GM19193 (cell line): ENCODE results near the gene SYNCRIP.

Experiments used
- POLR2A ChIP-seq: IDR thresholded peaks from 4 replicates; pipeline ENCODE4 v1.6.1; 2011; ENCODE audit not compliant: insufficient read depth, insufficient read length; ENCODE audit errors: extremely low read depth

SYNCRIP gene

DNA sequence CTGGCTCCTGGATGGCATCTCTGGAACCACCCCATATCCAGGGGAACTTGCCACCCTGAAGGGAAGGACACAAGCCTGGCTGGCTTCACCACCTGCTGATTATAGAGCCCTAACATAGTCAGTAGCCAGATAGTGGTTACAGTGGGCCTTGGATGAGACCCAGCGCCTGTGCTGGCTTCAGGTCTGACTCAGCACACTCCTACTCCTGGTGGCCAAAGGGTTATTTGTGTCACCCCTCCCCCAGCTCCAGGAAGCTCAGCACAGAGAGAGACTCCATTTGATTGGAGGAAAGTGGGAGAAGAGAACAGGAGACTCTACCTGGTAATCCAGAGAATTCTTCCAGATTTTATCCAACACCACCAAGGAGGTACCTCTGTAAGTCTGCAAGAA lies 61.8 kb downstream of the SYNCRIP start:
- TF ChIP-seq POLR2A: no peak

GRCh38 chr6:85580118-85580877 lies 62.4 kb downstream of the SYNCRIP start:
- TF ChIP-seq POLR2A: no peak

DNA sequence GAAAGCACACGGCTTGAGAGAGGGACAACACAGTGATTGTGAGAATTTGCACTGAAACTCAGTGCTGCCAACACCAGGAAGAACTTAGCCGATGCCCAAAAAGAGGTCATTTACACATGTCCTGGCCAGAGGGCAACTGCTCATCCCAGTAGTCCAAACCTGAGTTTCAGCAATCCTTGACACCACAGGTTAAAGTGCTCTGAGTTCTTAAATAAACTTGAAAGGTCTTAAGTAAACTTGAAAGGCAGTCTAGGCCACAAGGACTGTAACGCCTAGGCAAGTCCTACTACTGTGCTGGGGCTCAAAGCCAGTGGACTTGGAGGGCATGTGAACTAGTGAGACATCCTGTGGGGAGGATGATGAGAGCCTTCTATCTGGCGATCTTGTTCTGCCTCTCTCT lies 63.1 kb downstream of the SYNCRIP start:
- TF ChIP-seq POLR2A: no peak

- no peak for TF ChIP-seq POLR2A
Measured at GRCh38 chr6:85576476-85576875, 66.2 kb downstream of the SYNCRIP start.

DNA sequence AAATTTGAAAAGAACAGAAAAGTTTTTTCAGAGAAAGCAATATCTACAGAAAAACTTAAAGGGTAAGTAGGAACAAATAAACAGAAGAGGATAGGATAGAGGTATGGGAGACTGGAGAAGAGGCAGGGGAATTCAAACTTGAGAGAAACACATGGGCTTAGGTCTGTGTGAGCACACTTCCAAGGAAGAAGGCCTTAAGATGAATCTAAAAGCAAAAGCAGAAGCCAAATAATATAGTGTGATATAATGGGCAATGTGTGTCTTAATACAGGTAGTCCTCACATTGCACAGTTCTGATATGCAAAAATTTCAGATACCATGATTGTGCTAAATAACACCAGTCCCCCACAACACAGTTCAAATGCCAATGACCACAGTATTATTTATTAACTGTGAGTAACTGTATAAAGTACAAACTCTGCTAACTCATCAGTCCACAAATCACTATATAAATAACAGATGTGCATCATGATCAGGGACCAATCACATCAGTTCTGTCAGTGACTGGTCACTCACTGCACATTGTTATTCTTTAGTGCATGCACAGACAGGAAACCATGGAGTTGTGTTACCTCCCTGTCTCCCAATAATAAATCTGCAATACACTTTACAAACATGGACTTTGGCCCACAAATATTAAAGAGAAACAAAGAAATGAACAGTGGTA lies 67.6 kb downstream of the SYNCRIP start:
- TF ChIP-seq POLR2A: no peak

- no peak for TF ChIP-seq POLR2A
Measured at GRCh38 chr6:85569323-85569722, 73.4 kb downstream of the SYNCRIP start.

GRCh38 chr6:85568411-85568810 lies 74.3 kb downstream of the SYNCRIP start:
- no peak for TF ChIP-seq POLR2A

DNA sequence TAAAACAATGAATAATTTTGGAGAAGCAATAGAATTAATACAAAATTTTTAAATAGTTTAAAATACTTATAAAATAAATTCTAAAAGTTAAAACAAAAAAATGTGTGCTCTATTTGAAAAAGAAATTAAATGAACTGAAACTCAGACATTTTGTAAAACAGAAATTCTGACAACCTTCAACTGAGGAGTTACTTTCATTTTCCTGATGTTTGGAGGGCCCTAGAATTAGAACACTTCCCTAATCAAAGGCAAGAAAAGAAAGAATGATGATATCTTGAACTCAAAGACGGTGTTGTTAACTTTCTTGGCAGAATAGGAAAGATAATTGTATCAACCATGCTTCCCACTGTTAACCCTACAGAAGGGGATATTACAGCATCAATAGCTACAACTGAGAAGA lies 77.0 kb downstream of the SYNCRIP start:
- TF ChIP-seq POLR2A: no peak
